GM19238 (cell line): ENCODE measurements around the gene ESYT2.
"Not testable (repeated sequence)": the region's sequence is repeated elsewhere in the genome, so short reads cannot be mapped to it uniquely, and the experiment has no call there.

Experiments
- DNase-seq: peaks from one replicate; pipeline ENCODE4 v3.0.0; 2011; ENCODE audit warnings: low spot score; ENCODE audit not compliant: insufficient read length

ESYT2 gene

GRCh38 chr7:158829342-158830210, at the start of gene ESYT2:
TSS of gene ESYT2 (minus strand) at chr7:158829509. CDS start at chr7:158829418, 91 bp downstream.
- peak; percentile 88 for DNase-seq

GRCh38 chr7:158878151-158879079, 49.1 kb upstream of the ESYT2 start:
- not testable (repeated sequence) for DNase-seq

DNA sequence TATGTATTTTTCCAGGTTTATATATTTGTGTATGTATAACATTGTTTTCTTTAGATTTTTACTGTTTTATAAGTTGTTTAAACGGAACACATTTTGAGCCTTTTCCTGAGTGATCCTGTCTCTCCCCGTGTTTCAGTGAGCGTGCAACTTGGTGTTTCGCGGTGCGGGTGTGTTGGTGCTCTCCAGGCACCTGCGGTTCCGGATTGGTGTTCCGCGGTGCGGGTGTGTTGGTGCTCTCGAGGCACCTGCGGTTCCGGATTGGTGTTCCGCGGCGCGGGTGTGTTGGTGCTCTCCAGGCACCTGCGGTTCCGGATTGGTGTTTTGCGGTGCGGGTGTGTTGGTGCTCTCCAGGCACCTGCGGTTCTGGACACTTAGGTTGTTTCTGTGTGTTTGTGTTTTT, 47.7 kb upstream of the ESYT2 start:
- DNase-seq: no peak

- no peak for DNase-seq
Measured at GRCh38 chr7:158869876-158870275, 40.6 kb upstream of the ESYT2 start.

- DNase-seq: no peak
Measured at GRCh38 chr7:158868764-158869410, 39.6 kb upstream of the ESYT2 start.

DNA sequence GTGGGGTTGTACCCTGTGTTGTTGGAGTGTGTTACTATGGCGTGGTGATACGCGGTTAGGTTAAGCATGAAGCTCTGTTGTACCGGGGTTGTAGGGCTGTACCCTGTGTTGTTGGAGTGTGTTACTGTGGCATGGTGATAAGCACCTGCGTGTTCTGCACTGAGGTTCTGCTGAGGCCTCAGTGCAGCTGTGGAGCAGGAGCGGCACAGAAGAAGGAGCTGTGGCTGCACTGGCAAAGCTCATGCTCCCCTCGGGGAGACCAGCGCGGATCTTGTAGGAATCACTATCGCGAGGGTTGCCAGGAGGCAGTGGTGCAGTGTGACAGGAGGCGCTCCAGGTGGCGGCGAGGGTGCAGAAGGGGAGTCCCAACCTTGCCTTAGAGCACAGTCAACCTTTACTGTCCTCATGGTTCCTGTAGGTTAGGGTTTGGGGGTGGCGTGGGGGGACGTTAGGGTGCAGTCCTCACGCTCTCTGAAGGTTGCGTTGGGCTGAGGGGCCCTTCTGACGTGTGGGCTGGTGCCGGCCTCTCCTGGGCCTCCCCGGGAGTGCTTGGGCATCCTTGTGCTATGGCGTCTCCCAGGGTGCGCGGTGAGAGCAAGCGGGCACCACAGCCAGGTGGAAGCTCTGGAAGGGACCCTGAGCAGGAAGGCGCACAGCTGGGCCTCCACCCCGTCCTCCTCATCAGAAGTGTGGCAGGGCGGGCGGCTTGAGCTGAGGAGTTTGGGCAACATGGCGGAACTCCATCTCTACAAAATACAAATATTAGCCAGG, 38.1 kb upstream of the ESYT2 start:
- no peak for DNase-seq

- no peak for DNase-seq
Measured at GRCh38 chr7:158865977-158866376, 36.7 kb upstream of the ESYT2 start.

- DNase-seq: no peak
Measured at GRCh38 chr7:158865462-158865922, 36.2 kb upstream of the ESYT2 start.

DNA sequence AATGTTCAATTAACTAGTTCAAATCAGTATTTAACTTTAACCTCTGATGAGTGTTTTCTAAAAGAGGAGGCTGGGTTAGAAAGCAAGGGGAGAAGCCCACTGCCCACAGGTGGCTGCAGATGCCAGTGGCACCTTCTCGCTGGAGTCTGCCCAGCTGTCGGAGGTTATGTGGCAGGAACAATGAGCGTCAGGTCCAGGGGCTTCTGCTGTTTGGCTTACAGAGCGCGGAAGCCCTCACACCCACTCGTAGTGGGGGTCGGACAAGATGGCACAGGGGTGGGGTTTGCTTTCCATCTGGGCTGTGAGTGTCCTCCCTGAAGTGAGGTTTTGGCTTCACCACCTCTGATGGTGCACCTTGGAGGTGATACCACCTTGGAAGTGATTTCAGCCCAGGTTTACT, 35.5 kb upstream of the ESYT2 start:
- no peak for DNase-seq

DNA sequence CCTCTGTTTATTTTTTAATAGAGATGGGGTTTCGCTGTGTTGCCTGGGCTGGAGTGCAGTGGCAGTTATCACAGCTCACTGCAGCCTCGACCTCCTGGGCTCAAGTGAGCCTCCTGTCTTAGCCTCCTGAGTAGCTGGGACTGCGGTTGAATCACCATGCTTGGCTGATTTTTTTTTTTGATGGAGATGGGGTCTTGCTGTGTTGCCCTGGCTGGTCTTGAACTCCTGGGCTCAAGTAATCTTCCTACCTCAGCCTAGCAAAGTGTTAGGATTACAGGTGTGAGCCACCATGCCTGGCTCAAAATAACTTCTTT, 35.2 kb upstream of the ESYT2 start:
- no peak for DNase-seq

GRCh38 chr7:158863611-158864506, 34.5 kb upstream of the ESYT2 start:
- peak; percentile 25 for DNase-seq

DNA sequence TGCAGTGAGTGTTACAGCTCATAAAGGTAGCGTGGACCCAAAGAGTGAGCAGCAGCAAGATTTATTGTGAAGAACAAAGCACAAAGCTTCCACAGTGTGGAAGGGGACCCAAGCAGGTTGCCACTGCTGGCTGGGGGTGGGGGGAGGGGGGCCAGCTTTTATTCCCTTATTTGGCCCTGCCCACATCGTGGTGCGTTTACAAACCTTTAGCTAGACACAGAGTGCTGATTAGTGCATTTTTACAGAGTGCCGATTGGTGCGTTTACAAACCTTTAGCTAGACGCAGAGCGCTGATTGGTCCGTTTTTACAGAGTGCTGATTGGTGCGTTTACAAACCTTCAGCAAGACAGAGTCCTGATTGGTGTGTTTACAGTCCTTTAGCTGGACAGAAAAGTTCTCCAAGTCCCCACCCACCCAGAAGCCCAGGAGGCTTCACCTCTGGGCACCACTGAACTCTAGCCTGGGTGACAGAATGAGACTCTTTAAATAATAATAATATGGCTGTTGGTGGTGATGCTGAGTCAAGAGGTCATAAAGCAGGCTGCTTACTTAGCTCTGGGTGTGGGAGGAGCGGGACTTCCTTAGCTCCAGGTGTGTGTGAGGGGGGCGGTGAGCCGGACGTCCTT, 33.8 kb upstream of the ESYT2 start:
- DNase-seq: peak; percentile 27

DNA sequence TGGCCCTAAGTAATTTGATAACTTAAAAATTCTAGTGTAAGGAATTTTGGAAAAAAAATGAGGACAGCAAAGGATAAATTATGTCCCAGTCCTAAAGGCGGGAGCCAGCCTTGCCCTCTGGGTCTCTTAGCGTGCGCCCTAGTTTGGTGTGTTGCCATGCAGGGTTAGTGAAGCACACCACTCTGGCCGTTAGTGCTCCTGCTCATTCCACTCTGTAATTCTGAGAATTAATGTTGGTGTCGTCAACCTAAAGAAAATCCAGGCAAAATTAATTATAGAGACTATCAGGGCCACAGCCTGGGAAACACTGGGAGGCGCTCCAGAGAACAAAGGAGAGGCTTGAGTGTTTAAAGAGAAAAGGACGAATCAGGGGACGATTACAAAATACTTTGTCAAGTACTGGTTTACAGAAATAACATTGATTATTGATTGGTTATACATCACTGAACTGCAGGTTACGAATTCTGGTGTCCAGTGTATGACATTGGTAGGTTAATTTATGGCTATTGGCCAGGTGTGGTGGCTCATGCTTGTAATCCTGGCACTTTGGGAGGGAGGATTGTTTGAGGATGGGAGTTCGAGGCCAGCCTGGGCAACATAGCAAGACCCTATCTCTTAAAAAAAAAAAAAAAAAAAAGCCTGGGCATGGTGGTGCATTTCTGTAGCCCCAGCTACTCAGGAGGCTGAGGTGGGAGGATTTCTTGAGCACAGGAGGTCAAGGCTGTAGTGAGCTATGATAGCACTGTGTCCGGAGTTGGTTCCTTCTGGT, 32.8 kb upstream of the ESYT2 start:
- no peak for DNase-seq

DNA sequence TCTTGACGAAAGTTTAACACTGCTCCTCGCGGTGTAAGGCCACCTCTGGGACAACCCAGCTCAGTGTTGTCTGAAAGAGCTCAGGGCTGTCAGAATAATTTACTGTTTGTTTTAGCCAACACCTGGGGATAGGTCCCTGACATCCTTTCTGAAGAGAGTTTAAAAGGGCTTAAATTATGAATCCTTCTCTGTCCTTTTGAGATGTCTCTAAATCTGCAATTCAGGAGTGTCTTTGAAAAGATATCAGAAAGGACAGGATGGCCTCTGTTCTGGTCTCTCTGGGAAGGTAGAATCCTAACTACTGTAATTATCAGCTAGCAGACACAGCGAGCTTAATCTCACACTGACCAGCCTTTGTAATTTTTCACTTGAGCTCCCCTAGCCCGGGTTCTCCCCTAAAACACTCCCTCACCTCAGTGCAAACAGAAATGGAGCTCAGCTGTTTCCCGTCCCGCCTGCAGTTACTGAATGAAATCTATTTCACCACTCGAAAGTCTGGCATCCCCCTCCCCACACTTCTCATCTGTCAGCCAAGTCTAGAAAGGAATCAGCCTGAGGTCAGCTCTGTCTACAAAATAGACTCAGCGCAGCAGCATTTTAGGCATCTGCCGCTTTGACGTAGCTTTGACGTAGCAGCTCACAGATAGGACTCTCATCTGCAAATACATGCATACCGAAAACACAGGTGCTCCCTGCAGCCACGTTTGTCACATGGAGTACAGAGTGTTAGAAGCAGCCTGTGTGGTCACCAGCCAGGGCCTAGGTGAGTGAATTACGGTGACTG, 31.9 kb upstream of the ESYT2 start:
- DNase-seq: no peak

- DNase-seq: no peak
Measured at GRCh38 chr7:158860394-158860793, 31.1 kb upstream of the ESYT2 start.

DNA sequence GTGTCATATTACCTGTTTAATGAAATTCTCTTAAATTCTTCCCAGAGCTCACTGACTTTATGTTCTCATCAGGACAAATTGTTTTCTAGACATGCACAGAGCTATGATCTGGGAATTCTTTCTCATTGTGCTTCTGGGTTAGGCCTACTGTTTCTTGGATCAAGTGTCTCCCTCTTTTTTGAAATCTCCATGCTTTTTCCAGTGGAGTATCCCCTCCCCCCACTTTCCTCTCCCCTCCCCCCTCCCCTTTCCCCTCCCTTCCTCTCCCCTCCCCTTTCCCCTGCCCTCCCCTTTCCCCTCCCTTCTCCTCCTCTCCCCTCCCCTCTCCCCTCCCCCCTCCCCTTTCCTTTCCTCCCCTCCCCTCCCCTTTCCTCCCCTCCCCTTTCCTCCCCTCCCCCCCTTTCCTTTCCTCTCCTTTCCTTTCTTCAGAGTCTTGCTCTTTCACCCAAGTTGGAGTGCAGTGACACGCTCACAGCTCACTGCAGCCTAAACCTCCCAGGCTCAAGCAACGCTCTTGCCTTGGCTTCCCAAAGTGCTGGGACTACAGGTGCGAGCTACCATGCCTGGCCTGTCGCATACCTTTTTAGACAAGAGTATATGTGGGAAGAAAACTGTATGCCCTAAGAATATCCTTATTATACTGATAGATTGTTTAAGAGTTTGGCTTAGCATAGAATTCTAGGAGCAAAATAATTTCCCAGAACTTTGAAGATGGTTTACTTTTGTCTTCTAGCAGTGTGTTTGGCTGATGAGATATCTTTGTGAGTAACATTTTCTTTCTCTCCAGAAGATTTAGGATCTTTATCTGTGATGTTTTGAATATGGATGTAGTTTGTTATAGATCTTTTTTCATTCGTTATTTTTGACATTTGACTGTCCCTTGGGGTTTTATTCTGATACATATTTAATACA, 29.5 kb upstream of the ESYT2 start:
- DNase-seq: no peak
